ENCODE data around the gene RDM1. TPM values are rescaled to one million over a fixed set of nuclear protein-coding genes. Genes with fewer than 3 reads are reported as not detected.

The RDM1 gene
- total RNA-seq, 1 experiment from 2014 or later: 5.5 TPM

DNA sequence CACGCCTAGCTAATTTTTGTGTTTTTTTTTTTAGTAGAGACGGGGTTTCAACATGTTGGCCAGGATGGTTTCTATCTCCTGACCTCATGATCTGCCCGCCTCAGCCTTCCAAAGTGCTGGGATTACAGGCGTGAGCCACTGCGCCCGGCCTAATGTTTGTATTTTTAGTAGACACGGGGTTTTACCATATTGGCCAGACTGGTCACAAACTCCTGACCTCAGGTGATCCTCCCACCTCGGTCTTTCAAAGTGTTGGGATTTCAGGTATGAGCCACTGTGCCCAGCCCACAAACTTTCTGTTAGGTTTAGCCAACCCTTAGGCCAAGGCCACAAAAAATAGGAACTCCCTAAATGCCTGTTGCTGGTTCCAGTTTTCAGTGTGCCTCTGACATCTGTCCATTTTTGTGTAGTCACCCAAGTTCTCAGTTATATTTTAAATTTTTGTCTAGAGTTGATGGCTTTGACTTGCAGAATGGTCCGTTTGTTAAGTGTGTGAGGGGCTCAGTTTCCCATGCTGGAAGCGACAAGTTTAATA lies 38.0 kb upstream of the RDM1 start:
- H3K36me3 ChIP-seq (ENCODE audit: control insufficient read depth, insufficient read depth, low read length): no peaks in the 10 kb centered on the region
- no peak overlapping the region for H3K4me3 ChIP-seq (ENCODE audit: low read depth in 2 of 2, low read length in 2 of 2)
- TF ChIP-seq SIN3A (IDR thresholded peaks at IDR 0.05; ENCODE audit: borderline replicate concordance, insufficient read depth, low read depth, low read length): no peak
- CTCF ChIA-PET: interaction anchor here (1.5 to 1.6 kb wide), 2 partner anchors 104 to 180 kb away, joined by 11 to 18 read pairs; no protein-coding TSS in a partner anchor
- ATAC-seq: no peak
- POLR2A ChIA-PET: no interaction called here
- intact Hi-C loops (cut with micrococcal nuclease; ENCODE audit: unreplicated experiment): loop anchor here (2.0 kb wide), 1 partner anchor 180 kb away; no protein-coding TSS in a partner anchor
- H3K27me3 ChIP-seq (ENCODE audit: control insufficient read depth, insufficient read depth, low read length): peaks cover 5% of the 10 kb centered on the region; the same call in 1 of the 2 replicates
- H3K9me3 ChIP-seq (ENCODE audit: control insufficient read depth, insufficient read depth, low read depth, low read length): no peaks in the 10 kb centered on the region
- H3K4me1 ChIP-seq (ENCODE audit: control insufficient read depth, insufficient read depth, low read length): peaks cover 3% of the 10 kb centered on the region; the same call in 1 of the 2 replicates
- in situ Hi-C loops (cut with HindIII; ENCODE audit: low pct_unique_long_range_greater_than_20kb, low sequenced_read_pairs): no loop called here
- DNase-seq (ENCODE audit: low read depth, low spot score): no peak
- no peak overlapping the region for H3K27ac ChIP-seq (ENCODE audit: low read length)
- BruUV-seq (replicated peaks): no TSS peak

GRCh38 chr17:35965272-35965671 lies 34.7 kb upstream of the RDM1 start:
- Histone ChIP-seq H3K27me3 (ENCODE audit: control insufficient read depth, insufficient read depth, low read length) (peaks cover 9% of the 10 kb centered on the region; the same call in 1 of the 2 replicates), H3K36me3 (ENCODE audit: control insufficient read depth, insufficient read depth, low read length) (no peaks in the 10 kb centered on the region), H3K4me3 (ENCODE audit: low read depth in 2 of 2, low read length in 2 of 2) (no peak overlapping the region), H3K27ac (ENCODE audit: low read length) (no peak overlapping the region), H3K4me1 (ENCODE audit: control insufficient read depth, insufficient read depth, low read length) (no peaks in the 10 kb centered on the region; the same call in 1 of the 2 replicates), H3K9me3 (ENCODE audit: control insufficient read depth, insufficient read depth, low read depth, low read length) (no peaks in the 10 kb centered on the region)
- no TSS peak for BruUV-seq (replicated peaks)
- no peak for ATAC-seq
- in situ Hi-C loops (cut with HindIII; ENCODE audit: low pct_unique_long_range_greater_than_20kb, low sequenced_read_pairs) (no loop called here), intact Hi-C loops (cut with micrococcal nuclease; ENCODE audit: unreplicated experiment) (no loop called here)
- ChIA-PET POLR2A (no interaction called here), CTCF (no interaction called here)
- TF ChIP-seq, protein P1, sequence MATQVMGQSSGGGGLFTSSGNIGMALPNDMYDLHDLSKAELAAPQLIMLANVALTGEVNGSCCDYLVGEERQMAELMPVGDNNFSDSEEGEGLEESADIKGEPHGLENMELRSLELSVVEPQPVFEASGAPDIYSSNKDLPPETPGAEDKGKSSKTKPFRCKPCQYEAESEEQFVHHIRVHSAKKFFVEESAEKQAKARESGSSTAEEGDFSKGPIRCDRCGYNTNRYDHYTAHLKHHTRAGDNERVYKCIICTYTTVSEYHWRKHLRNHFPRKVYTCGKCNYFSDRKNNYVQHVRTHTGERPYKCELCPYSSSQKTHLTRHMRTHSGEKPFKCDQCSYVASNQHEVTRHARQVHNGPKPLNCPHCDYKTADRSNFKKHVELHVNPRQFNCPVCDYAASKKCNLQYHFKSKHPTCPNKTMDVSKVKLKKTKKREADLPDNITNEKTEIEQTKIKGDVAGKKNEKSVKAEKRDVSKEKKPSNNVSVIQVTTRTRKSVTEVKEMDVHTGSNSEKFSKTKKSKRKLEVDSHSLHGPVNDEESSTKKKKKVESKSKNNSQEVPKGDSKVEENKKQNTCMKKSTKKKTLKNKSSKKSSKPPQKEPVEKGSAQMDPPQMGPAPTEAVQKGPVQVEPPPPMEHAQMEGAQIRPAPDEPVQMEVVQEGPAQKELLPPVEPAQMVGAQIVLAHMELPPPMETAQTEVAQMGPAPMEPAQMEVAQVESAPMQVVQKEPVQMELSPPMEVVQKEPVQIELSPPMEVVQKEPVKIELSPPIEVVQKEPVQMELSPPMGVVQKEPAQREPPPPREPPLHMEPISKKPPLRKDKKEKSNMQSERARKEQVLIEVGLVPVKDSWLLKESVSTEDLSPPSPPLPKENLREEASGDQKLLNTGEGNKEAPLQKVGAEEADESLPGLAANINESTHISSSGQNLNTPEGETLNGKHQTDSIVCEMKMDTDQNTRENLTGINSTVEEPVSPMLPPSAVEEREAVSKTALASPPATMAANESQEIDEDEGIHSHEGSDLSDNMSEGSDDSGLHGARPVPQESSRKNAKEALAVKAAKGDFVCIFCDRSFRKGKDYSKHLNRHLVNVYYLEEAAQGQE (IDR thresholded peaks at IDR 0.05; ENCODE audit: insufficient read depth in 1 of 2, low read depth in 2 of 2, low read length in 1 of 2): no peak
- DNase-seq (ENCODE audit: low read depth, low spot score): no peak

- no peaks in the 10 kb centered on the region for H3K36me3 ChIP-seq (ENCODE audit: control insufficient read depth, insufficient read depth, low read length)
- BruUV-seq (replicated peaks): no TSS peak
- CTCF ChIA-PET: no interaction called here
- H3K9me3 ChIP-seq (ENCODE audit: control insufficient read depth, insufficient read depth, low read depth, low read length): no peaks in the 10 kb centered on the region
- DNase-seq (ENCODE audit: low read depth, low spot score) (no peak), ATAC-seq (no peak)
- no peak for TF ChIP-seq SIN3A (IDR thresholded peaks at IDR 0.05; ENCODE audit: borderline replicate concordance, insufficient read depth, low read depth, low read length)
- TF ChIP-seq, protein P2, sequence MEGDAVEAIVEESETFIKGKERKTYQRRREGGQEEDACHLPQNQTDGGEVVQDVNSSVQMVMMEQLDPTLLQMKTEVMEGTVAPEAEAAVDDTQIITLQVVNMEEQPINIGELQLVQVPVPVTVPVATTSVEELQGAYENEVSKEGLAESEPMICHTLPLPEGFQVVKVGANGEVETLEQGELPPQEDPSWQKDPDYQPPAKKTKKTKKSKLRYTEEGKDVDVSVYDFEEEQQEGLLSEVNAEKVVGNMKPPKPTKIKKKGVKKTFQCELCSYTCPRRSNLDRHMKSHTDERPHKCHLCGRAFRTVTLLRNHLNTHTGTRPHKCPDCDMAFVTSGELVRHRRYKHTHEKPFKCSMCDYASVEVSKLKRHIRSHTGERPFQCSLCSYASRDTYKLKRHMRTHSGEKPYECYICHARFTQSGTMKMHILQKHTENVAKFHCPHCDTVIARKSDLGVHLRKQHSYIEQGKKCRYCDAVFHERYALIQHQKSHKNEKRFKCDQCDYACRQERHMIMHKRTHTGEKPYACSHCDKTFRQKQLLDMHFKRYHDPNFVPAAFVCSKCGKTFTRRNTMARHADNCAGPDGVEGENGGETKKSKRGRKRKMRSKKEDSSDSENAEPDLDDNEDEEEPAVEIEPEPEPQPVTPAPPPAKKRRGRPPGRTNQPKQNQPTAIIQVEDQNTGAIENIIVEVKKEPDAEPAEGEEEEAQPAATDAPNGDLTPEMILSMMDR (IDR thresholded peaks at IDR 0.05): no peak
- TF ChIP-seq, protein P1 (IDR thresholded peaks at IDR 0.05; ENCODE audit: insufficient read depth in 1 of 2, low read depth in 2 of 2, low read length in 1 of 2): no peak
- no peak for TF ChIP-seq TCF7L2 (IDR thresholded peaks at IDR 0.05; ENCODE audit: low read depth, low read length)
- TF ChIP-seq POLR2AphosphoS5 (IDR thresholded peaks at IDR 0.05; ENCODE audit: low read depth, low read length): no peak
- no peaks in the 10 kb centered on the region for H3K4me1 ChIP-seq (ENCODE audit: control insufficient read depth, insufficient read depth, low read length)
- no peak overlapping the region for H3K27ac ChIP-seq (ENCODE audit: low read length)
- in situ Hi-C loops (cut with HindIII; ENCODE audit: low pct_unique_long_range_greater_than_20kb, low sequenced_read_pairs): no loop called here
- POLR2A ChIA-PET: no interaction called here
- peaks cover 17% of the 10 kb centered on the region for H3K27me3 ChIP-seq (ENCODE audit: control insufficient read depth, insufficient read depth, low read length)
- intact Hi-C loops (cut with micrococcal nuclease; ENCODE audit: unreplicated experiment): no loop called here
- no peak overlapping the region for H3K4me3 ChIP-seq (ENCODE audit: low read depth in 2 of 2, low read length in 2 of 2)
These were observed 33.1 kb upstream of the RDM1 start for GRCh38 chr17:35963663-35964062.
